HG03139 (cell line): ENCODE measurements around the gene UBE2E2.

Source experiments
- ATAC-seq: cut with Tn5 transposase; IDR thresholded peaks from one replicate; pipeline ENCODE4 v1.9.1; 2021; ENCODE audit not compliant: unreplicated experiment

The UBE2E2 gene

DNA sequence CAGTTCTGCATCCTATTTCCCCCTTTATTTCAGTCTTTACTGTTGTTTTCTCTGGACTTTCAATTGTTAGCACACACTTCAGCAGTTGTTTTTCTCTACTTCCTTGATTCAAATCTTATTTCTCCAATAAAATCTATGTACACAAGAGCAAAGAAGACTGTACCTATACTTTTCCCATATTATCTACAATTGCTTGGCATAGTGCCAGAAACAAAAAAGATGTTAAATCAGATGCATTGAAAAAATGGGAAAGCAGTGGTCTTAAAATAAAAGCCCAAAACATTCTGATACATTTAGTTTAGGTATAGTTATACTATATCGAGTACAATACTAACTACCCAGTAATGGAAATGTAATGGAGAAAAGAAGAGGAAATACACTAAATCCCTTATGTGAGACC lies 265.1 kb downstream of the UBE2E2 start:
- no peak for ATAC-seq

DNA sequence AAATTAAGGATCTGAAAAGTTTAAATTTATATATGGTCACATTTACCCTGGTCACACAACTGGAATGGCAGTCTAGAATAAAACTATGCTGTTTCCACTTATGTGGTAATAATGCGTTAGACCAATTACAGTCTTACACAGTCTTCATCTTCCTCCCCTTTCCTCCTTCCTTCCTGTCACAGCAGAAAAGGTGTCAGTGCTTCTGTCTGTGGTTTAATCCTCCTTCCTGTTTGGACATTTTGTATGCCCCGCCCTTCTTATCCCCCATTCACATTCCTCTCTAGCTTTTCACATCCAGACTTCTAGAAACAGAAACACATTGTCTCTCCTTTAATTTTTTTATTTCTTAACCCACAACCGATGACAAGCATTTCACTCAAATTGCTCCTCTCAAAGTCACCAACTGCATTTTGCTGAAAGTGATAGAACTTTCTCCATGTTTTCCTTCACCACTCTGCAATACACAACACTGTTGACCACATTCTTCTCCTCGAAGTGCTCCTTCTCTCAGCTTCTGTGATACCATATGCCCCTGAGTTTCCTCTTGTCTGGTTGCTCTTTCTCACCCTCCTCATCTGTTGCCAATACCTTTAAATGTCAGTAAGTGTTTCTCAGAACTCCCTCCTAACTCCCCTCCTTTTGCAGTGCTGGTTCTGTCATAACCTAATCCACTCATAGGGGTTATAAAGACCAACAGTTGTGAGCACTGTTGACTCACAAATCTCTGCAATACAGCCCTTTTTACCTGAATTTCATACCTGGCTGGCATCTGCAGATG lies 271.6 kb downstream of the UBE2E2 start:
- ATAC-seq = no peak

DNA sequence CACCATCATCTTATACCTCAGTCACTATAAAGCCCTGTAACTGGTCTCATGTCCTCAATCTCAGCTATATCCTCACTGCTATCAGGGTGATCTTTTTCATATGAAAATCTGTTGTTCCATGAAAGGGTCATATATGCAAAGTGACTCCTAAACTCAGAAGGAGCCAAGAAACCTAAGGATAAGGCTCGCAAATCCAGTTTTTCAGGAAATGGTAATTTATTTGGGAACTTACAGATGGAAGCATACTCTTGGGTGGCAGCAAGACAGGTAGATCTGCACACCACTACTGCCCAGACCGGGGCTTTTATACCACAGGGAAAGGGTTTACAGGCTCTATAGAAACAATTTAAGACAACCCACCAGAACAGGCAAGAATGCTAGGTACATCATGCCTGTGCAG lies 272.3 kb downstream of the UBE2E2 start:
- no peak for ATAC-seq

DNA sequence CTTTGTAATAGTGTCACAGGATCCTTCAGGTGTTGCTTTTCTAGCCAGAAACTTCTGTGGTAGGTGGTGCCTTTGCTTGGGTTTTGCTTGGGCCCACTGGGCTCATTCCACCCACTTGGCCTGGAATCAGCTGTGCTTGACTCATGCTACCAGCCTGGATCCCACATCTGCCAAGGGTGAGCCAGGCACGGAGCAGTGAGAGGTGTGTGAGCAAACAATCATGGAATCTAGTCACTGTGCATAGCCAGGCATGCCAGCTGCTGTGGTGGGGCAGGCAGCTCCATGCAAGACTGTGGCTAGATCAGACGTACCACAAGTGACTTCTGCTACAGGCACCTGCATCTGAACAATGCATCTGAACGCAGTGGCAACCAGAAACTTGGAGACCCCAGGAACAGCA lies 275.9 kb downstream of the UBE2E2 start:
- no peak for ATAC-seq

DNA sequence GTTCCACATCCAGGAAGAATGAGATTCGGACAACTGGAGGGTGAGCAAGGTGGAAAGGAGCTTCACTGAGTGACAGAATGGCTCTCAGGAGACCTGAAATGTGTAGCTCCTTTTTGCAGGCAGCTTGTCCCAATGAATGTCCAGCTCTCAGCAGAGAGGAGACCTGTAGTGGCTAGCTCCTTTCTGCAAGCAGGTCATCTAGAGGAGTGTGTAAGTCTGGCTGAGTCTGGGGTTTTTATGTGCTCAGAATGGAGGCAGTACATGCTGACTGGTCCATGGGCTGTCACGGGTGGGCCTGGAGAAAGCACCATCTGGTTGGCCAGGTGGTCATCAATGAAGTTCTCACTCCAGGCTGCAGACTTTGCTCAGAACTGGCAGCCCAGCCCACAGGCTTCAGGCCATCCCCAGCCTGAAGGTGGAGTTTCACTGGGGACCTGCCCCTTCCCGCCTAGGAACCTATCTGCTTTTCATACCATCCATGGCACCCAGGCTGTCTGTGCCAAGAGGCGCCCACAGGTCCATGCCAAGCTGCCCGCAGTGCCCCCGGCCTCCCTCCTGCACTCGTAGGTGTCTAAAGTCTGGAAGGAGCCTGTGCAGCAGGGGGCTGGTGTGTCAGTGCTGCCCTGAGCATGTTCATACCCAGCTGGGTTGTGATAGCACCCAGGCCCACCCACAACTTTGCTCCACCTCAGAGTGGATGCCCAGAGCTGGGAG lies 276.6 kb downstream of the UBE2E2 start:
- ATAC-seq = no peak

DNA sequence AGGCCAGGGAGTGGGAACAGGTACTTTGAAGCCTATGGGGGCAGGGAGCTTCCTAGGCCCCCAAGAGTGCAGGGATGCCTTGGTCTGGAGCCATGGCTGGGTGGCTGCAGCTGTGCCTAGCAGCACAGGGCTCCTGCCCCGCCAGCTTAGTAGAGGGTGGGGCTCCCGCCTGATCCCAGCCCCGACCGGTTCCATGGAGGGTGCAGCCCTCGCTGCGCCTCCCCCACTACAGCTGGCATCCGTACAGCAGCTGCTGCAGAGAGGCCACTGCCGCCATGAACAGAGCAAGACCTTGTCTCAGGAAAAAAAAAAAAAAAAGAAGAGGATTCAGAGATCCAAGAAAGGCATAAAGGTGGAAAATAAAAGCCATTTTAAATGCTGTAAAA lies 277.2 kb downstream of the UBE2E2 start:
- no peak for ATAC-seq

DNA sequence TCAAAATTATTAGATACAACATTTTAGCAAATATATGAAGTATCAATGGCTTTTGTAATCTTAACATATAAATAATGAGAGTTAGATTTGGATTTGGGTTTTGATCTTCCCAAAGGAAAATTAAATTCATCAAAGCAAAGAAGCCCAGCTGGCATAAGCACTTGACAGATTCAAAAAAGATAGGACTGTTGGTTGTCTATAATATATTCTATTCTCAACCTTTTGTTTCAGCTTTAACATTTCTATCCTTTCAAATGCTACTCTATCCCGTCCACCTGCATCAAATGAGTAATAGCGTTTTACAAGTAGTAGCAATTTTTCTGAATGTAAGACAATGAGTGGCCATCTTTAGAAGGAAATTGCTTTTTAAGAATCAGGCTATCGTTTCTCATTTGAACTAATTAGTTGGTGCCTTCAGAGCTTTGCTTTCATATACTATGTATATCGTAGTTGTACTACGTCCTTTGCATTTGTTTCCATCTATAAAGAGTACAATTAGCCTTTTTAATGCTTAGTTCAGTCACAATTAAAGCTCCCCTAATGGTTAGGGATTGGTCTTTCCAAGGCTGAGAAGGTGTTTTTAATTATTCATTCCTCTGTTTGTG lies 278.0 kb downstream of the UBE2E2 start:
- no peak for ATAC-seq

DNA sequence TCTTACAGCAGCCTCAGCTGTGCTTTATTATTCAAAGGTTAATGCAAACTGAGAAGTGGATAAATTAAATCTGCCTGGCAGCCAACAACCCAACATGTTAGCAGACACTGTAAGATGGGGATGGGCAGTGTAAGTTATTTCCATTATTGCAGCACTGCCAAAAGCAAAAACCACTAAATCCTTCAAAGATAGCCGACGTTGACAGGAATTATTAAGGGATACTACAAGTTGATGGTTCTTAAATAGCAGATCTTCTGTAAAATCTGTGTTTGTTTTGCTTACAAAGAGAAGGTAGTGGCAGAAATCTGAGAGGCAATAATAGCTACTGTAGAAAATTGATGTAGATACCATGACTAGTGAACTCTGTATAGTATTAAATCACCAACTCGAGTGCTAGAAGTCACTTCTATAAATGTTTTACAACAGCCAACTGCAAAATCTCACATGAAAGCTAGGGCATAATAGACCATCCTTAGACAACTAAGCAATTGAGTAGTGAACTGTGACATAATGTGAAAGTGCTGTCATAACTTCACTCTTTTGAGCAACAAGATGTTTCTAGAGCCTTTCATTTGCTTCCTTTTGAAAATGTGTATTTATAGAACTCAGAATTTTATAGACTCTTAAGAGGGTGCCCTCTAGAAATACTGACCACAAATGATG lies 278.6 kb downstream of the UBE2E2 start:
- no peak for ATAC-seq

DNA sequence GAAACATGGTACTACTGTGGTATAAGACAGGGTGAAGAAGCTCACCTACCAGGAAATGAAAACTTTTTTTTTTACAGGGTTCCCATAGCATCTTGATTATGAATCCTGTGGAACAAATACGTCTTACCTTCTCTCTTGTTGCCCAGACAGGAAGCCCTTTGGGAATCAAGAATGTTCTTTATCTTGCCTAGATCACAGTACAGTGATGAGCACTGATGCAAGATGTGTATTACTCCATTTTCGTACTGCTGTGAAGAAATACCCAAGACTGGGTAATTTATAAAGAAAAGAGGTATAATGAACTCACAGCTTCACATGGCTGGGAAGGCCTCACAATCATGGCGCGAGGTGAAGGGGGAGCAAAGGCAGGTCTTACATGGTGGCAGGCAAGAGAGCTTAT lies 281.3 kb downstream of the UBE2E2 start:
- no peak for ATAC-seq

DNA sequence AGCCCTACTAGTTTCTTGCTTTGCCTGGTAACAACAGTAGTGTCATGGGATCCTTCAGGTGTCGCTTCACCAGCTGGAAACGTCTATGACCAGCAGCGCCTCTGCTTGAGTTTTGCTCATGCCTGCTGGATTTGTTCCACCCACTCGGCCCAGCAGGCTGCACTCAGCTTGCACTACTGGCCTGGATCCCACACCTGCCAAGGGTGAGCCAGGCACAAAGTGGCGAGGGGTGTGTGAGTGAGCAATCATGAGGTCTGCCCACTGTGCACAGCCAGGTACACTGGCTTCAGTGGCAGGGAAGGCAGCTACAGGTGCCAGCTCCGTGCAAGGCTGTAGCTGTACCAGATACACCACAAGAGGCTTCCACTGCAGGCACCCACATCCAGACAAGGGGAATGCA lies 282.8 kb downstream of the UBE2E2 start:
- ATAC-seq = no peak

DNA sequence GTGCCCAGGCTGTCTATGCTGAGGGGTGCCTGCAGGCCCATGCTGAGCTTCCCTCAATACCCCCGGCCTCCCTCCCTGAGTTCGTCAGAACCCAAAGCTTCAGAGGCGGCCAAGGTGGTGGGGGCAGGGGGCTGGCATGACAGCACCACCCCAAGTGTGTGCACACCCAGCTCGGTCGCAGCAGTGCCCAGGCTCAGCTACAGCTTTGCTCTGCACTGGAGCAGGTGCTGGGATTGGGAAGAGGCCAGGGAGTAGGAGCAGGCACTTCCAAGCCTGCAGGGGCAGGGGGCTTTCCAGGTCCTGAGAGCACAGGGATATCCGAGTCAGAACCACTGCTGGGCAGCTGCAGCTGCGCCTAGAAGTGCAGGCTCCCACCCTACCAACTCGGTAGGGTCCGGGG lies 283.9 kb downstream of the UBE2E2 start:
- no peak for ATAC-seq

DNA sequence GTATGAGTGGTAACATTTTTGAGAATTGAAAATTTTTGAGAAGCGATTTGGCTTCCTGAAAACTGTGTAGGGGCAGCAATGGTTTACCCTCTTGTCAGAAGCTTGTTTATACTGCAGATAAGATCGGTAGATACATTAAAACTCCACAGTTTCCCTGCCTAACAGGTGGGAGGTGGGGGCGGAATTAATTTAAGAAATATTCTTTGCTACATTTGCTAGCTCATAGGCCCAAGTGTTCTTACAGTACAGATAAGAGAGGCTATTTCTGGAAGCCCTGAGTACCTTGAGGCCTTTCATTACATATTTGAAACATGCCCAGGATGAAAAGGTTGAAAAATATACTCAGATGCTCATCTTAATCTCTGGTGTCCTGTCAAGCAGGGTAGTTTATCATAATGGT lies 285.5 kb downstream of the UBE2E2 start:
- no peak for ATAC-seq

DNA sequence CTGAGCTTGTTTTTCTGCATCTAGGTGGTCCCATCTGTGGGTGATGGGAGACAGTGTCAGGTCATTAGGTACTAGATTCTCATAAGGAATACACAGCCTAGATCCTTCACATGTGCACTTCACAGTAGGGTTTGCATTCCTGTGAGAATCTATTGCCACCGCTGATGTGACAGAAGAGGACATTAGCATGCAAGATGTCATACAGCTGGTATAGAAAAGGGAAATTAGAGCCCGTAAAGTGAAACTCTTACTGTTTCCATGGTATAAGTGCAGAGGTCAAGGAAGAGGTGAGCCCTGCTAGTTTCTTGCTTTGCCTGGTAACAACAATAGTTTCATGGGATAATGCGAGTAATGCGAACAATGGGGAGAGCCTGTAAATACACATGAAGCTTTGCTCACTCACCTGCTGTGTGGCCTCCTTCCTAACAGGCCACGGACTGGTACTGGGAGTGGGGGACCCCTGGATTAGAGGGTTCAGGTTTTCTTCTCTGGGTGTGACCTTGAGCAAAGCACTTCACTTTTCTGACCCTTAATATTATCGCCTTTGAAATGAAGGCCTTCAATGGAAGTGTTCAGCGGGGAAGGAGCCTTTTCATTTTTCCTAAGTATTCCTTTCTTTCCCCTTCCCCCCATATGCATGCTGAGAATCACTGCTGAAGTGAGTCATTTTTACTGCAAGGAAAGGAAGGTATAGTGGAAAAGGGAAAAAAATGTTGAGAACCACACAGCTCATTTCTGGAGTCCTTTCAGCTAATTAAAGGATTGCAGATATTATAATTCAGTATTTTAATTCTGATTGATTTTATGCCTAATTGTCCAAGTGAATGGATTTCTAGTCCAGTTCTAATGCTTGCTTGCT lies 286.4 kb downstream of the UBE2E2 start:
- ATAC-seq = no peak

DNA sequence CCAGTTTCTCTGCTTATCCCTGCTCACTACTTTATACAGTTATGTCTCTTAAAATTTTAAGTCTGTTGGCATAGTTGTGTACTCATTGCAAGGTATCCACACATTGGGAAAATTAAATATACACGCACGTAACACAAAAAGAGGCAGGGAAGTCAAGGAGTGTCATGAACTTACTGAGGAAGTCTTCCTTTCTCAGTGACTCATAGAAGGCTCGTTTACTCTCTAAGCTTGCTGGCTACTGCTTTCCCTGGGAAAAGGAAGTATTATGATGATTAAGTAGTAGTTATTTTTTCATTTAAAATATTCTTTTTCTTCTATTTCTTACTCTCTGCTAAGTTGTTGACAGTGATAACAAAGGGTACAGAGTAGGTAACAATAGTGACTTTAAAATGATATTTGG lies 287.3 kb downstream of the UBE2E2 start:
- no peak for ATAC-seq

DNA sequence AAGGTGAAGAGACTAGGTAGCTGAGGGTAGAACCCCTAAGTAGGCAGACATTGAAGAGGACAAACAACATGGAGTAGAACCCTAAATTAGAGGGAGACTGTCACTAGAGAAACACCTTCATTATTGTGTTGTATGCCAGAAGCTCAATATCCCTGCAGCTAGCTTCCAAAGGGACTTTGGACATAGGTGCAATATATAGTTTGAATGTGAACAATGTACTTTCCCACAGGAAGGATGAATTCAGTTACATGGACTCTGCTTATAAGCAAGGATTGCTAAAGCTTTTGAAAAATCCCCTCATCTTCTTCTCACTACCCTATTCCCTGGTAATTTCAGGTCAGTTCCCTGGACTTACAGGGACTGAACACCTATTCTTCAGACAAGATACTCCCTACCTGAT lies 288.9 kb downstream of the UBE2E2 start:
- no peak for ATAC-seq

DNA sequence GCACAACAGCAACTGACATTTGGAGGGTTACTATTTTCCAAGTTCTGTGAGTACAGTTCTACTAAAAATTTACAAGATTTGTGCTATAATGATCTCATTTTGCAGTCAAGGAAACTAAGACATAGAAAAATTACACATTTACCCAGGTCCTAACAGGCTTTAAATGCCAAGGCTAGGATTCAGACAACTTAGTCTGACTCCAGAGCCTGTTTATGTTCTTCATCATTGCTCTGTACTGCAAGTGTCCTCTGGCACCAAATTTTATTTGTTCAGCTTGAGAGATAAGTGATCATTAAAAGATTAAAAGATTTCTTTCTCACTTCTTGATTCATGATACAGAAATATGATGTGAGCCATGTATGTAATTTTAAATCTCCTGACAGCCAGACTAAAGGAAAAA lies 290.8 kb downstream of the UBE2E2 start:
- ATAC-seq = no peak

DNA sequence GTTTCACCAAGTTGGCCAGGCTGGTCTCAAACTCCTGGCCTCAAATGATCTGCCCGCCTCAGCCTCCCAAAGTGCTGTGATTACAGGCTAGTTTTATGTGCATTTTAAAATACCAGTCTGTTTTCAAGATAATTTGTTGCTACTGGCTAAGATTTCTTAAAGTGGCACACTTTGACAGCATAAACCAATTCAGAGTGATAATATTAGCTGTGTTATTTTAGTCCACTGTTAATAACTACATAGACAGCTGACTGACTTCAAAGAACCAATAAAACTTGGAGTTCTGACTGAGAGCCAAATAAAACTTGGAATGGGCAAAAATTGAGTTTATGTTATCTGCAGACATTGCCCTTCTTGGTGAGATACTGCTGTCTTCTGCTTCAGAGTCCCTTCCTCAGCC lies 291.8 kb downstream of the UBE2E2 start:
- no peak for ATAC-seq

DNA sequence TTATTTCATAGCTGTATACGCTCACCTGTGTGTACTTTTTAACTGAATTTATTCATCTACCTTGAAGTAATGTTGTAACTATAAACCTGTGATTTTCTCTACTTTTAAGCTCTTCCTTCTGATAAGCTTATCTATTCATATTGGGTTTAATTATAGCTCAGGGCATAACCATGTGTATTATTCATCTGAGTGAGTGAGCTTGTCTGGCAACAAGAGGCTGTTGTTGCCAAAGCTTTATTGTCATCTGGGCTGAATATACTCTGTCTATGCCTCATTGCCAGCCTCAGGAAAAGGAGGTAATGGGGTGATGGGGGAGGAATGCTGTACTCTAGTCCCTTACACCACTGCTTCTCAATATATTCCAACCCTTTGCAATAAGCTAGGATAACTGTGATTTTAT lies 292.4 kb downstream of the UBE2E2 start:
- no peak for ATAC-seq

DNA sequence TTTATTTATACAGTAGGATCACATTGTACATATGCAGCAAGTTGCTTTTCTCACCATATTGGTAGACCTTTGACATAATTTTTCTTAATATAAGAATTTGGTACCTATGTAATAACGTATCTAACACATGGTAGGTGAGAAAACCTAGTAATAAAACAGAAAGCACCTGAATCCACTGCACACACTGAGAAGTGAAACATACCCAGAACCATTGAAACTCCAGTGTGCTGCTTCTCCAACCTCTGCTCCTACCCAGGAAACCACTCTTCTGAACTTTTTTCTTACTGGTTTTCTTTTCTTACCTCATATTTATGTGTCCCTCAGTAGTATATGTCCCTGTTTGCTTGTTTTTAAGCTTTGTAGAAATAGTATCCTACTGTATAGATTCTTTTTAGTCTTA lies 293.0 kb downstream of the UBE2E2 start:
- peak; percentile 64 for ATAC-seq

DNA sequence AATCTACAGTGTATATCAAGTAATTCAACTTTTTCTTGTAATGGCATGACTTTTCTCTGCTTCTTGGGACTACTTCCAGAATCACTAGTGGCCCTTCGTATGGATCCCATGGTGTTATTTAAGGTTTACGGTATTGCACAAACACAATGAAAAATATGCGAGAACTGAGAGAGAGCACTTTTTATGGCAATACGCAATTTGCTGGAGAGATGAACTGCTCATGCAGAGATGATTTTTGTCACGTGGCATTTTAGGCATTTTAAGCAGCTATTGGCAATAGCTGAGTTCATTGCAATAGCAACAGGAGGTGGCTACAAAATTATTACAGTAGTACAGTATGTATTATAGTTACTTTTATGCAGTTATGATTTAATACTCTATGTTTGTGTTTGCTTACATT lies 294.0 kb downstream of the UBE2E2 start:
- ATAC-seq = no peak
